T47D (cell line): Measurements from ENCODE around the gene CAMK2B.

ENCODE experiments used
- DNase-seq, 2 experiments: peaks; one replicate each; pipeline versions ENCODE4 v3.0.0 to v3.0.0-alpha.2; 2011 to 2012; ENCODE audit warnings: low read depth in 1 of 2, low spot score in 1 of 2
- JUND ChIP-seq: IDR thresholded peaks from 2 replicates; pipeline ENCODE4 v1.6.1; 2012; ENCODE audit warnings: low read depth
- in situ Hi-C: cut with HindIII; loops from 2 replicates; pipeline ENCODE4 v1.10.0; 2016; ENCODE audit warnings: low sequenced_read_pairs, low pct_unique_long_range_greater_than_20kb

Gene CAMK2B

GRCh38 chr7:44278451-44279161 lies 46.8 kb downstream of the CAMK2B start:
- DNase-seq: no peak
- in situ Hi-C loops: no loop called here
- TF ChIP-seq JUND: no peak

- no peak for TF ChIP-seq JUND
- in situ Hi-C loops: no loop called here
- no peak for DNase-seq
Measured at GRCh38 chr7:44277851-44278250, 47.5 kb downstream of the CAMK2B start.

DNA sequence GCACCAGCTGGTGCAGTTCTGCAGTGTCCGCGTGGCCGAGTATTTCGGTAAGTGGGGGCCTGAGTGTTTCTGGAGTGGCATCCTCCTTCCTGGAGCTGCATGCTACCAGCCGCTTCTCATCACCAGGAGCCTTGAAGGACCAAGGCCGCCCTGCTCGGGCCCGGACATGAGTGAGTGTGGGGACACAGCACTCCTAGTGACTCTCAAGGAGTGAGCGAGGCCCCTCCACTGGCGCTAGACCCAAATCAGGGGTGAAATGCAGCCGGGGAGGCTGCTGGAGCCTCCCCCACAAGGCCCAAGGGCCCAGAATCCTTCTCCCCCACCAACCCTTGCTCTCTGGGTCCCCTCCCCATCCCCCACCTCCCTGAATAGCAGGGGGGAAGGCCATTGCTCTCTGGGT lies 48.0 kb downstream of the CAMK2B start:
- in situ Hi-C loops: no loop called here
- no peak for DNase-seq
- TF ChIP-seq JUND: no peak

DNA sequence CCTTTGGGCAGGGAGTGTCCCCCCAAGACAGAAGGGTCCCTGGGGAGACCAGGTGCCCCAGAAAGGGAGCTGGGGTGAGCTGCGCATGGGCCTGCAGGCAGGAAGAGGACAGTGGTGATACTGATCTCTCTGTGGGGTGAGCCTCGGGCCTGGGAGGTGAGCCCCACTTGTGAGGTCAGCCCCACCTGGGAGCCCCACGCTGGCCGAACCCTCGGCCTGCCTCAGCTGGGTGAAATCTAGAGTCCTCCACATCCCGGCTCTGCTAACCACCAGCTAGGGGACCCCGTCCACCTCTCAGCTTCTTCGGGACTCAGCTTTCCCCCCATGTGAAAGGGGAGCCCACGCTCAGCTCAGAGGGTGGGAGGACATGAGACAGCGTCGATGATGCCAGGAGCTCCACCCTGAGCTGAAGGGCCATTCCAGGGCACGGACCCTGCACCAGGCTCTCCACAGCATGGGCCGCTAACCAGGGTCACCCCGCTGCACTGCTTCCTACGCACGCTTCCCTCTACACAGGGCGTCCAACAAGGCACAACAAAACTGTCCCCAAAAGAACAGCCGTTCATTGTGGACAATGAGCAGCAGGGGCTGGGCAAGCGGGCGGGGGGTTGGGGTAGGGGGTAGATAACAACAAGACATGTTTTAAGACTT lies 48.7 kb downstream of the CAMK2B start:
- in situ Hi-C loops: no loop called here
- DNase-seq: no peak
- no peak for TF ChIP-seq JUND

- in situ Hi-C loops: no loop called here
- no peak for DNase-seq
Measured at GRCh38 chr7:44275957-44276570, 49.3 kb downstream of the CAMK2B start.

GRCh38 chr7:44275146-44275545 lies 50.2 kb downstream of the CAMK2B start:
- DNase-seq: no peak
- TF ChIP-seq JUND: no peak
- in situ Hi-C loops: no loop called here

More at GRCh38 chr7:44275957-44276570, 49.3 kb downstream of the CAMK2B start:
- no peak for TF ChIP-seq JUND

DNA sequence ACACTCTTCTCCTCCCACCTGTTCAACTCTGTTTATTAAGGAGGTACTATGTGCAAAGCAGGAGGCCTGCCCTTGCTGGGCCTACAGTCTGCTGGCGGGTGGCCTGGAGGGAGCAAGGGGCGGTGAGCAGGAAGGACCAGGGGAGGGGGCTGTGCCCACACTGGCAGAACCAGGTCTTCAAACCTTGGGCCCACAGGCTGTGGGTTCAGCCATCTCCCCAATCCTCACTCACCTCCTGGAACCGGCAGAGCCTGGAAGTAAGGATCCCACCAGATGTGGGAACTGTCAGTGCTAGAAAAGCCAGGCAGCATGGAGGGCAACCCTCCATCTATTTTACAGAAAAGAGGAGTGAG lies 50.8 kb downstream of the CAMK2B start:
- DNase-seq: no peak
- in situ Hi-C loops: no loop called here
- TF ChIP-seq JUND: no peak

DNA sequence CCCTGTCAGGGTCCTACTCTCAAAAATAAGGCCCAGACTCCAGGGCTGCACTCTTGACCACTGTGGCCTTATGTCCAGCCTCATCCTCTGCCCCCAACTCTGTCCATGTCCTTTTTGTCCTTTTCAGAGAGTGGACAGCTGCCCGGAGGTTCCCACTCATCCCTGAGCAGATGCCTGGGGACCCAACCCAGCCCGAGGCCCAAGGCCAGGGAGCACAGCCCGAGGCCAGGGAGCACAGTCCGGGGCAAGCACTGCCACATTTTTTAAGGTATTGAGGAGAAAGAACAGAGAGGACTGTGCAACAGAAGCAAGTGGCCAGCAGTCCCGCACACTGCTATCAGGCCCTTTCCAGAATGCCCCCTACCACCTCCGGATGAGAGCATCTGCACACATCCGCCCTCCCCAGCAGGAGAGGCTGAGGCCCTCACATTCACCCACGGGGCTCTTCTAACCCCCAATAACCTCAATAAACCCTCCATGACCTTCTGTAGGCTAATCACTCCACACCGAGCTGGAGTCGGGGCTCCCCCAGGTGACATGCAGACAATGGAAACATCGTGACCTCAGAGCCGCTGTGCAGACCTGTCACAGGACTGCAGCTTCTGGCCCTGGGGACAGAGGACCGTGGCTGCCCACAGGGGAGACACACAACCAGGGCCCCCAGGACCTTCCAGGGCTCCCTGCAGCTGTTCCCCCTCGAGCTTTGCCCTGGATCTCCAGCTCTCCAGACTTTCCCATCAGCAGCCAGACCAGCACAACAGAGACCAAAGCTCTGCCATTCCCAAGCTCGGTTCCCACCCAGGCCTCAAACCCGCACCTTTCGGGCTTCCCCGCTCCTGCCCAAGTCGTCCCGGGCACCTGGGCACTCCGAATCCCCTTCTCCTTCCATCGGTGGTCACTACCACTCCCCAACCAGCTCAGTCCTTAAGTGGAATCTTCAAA lies 51.4 kb downstream of the CAMK2B start:
- DNase-seq: no peak
- in situ Hi-C loops: no loop called here
- no peak for TF ChIP-seq JUND

DNA sequence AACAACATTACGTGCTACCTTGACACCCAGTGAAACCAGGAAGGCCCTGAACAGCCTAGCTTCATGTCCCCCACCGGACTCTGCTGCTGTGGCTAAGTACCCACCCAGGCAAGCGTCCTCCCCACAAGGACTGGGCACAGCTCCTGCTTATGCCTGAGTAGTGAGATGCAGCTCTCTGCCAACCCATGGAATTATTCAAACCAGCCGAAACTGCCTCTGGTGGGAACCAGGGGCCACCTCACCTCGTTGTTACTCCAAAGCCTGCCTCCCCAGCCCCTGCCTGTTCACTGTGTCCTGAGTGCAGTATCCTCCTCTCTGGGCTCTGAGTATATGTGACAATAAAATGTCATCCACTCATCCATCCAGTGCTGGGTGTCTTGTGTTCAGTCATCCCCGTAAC lies 52.4 kb downstream of the CAMK2B start:
- in situ Hi-C loops: no loop called here
- TF ChIP-seq JUND: no peak
- no peak for DNase-seq

GRCh38 chr7:44272456-44272855 lies 52.9 kb downstream of the CAMK2B start:
- DNase-seq: no peak
- no peak for TF ChIP-seq JUND
- in situ Hi-C loops: no loop called here

DNA sequence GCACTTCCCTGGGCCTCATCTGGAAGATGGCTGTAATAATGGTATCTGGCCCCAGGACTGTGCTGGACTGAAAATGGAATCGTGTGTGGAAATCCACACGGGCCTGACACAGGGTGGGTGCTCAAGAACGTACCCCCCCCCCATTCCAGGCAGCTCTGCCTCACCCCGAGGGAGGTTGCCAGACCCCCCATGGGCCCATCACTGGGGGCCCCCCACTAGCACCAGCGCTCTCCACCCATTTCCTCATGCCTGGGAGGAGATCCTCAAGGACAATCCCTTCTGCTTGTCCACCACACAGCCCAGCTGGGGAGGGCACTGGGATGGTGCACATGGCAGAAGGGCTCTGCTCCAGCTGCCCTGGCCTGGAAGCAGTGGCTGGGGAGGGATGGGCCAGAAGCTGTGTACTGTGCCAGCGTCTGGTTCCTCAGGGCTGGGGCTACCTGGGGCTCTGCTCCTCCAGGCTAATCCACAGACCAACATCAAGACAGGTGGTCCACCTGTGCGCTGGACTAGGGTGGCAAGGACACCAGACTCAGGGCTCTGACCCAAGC lies 55.4 kb downstream of the CAMK2B start:
- DNase-seq: no peak
- TF ChIP-seq JUND: no peak
- in situ Hi-C loops: no loop called here

DNA sequence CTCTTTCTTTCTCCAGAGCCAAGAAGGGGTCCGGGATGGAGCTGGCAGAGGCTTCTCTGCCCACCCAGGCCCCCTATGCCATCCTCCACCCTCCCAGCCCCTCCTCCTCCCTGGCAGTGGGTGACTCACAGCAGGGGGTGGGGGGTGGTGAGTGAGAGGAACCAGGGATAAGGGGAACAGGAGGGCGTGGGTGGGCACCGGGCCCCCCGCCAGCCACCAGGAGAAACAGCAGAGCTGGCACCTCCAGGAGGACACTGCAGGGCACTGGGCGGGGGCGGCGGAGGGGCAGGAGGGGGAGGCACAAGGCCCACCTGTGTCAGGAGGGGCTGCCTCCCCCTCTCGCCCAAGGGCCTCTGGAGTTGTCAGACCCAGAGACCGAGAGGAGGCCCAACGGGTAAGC lies 56.0 kb downstream of the CAMK2B start:
- in situ Hi-C loops: no loop called here
- no peak for TF ChIP-seq JUND
- no peak for DNase-seq
